Left lung (tissue), 10 donors: Measurements from ENCODE around the gene ROBO1. TPM values are rescaled to one million over a fixed set of nuclear protein-coding genes. Genes with fewer than 3 reads are reported as not detected.
"Not testable (repeated sequence)": the region's sequence is repeated elsewhere in the genome, so short reads cannot be mapped to it uniquely, and the experiment has no call there.

Experiments used
- ATAC-seq: fragments of 200-7000 bp; cut with Tn5 transposase; one replicate; pipeline ENCODE4 v1.9.1; 2020; ENCODE audit warnings: moderate library complexity
- DNase-seq, 4 donors: peaks; one replicate each; pipeline ENCODE4 v3.0.0-alpha.2; 2013 to 2020
- H3K27ac ChIP-seq, 2 donors: fragments of 200-600 bp; sonication (generic) in 1 of 2; one replicate each; pipeline versions ENCODE4 v1.5.0 to v1.8.0; 2020 to 2021
- H3K27me3 ChIP-seq, 2 donors: fragments of 200-600 bp; sonication (generic) in 1 of 2; one replicate each; pipeline versions ENCODE4 v1.5.0 to v1.8.0; 2020 to 2021
- H3K36me3 ChIP-seq, 2 donors: fragments of 200-600 bp; sonication (generic) in 1 of 2; one replicate each; pipeline versions ENCODE4 v1.5.0 to v1.8.0; 2020 to 2021
- H3K4me1 ChIP-seq, 2 donors: fragments of 200-600 bp; one replicate each; pipeline ENCODE4 v1.8.0; 2021
- H3K4me3 ChIP-seq, 2 donors: fragments of 200-600 bp; sonication (generic) in 1 of 2; one replicate each; pipeline versions ENCODE4 v1.5.0 to v1.8.0; 2020 to 2021; ENCODE audit warnings: mild to moderate bottlenecking in 1 of 2
- H3K9me3 ChIP-seq, 2 donors: fragments of 200-600 bp; sonication (generic) in 1 of 2; one replicate each; pipeline versions ENCODE4 v1.5.0 to v1.8.0; 2020 to 2021
- CTCF ChIP-seq, 2 donors: fragments of 200-600 bp; sonication (generic) in 1 of 2; IDR thresholded peaks; one replicate each; pipeline versions ENCODE4 v1.5.0 to v1.8.0; 2021; ENCODE audit warnings: antibody characterized with exemption in 2 of 2
- intact Hi-C, 2 donors: fragments of 100-400 bp; cut with DNase I; formaldehyde crosslinking; loops; one replicate each; pipeline versions ENCODE4 v1.11.2 to v1.14.2; 2022
- polyA plus RNA-seq, 6 donors: library from polyadenylated mRNA; unstranded; fragments of 120-200 nt; gene quantifications; one replicate each; pipeline ENCODE4 v1.2.1, GENCODE V29; 2013; ENCODE audit not compliant: insufficient read length in 6 of 6
- total RNA-seq, 2 donors: library from RNA; stranded (reverse); fragmentation: NEBNext Ultra II Directional; extraction: Animal tissue kit (Norgen Biotek cat#: 25700); gene quantifications; one replicate each; pipeline ENCODE4 v1.2.1, GENCODE V29; 2021
- donor health status: DM: no; HTN: yes; CAD: no.
- donor health status: DM: no; HTN: no; CAD: no.

The ROBO1 gene
- total and polyA plus RNA-seq, 8 donors = 20.3 to 134 (median 102) TPM

- ATAC-seq = peak; percentile 54
- TF ChIP-seq CTCF (IDR thresholded peaks at IDR 0.05) = peak; percentile 18 to 27
- no peaks in the 10 kb centered on the region for H3K4me1 ChIP-seq
- no peak overlapping the region for H3K4me3 ChIP-seq
- intact Hi-C loops = no loop called here
- peak in 1 of 4 donors; percentile 54 for DNase-seq
- H3K27me3 ChIP-seq = no peaks in the 10 kb centered on the region
- H3K36me3 ChIP-seq = no peaks in the 10 kb centered on the region
- no peak overlapping the region for H3K27ac ChIP-seq
- no peaks in the 10 kb centered on the region for H3K9me3 ChIP-seq
These were observed 249.9 kb downstream of the ROBO1 start for GRCh38 chr3:79517766-79518413.

GRCh38 chr3:79516795-79517194 lies 251.0 kb downstream of the ROBO1 start:
- no peak overlapping the region for H3K4me3 ChIP-seq
- H3K36me3 ChIP-seq = no peaks in the 10 kb centered on the region
- TF ChIP-seq CTCF (IDR thresholded peaks at IDR 0.05) = no peak
- H3K4me1 ChIP-seq = no peaks in the 10 kb centered on the region
- H3K27ac ChIP-seq = no peak overlapping the region
- no peaks in the 10 kb centered on the region for H3K9me3 ChIP-seq
- H3K27me3 ChIP-seq = no peaks in the 10 kb centered on the region
- DNase-seq (no peak), ATAC-seq (no peak)
- intact Hi-C loops = no loop called here

- Histone ChIP-seq H3K9me3 (no peaks in the 10 kb centered on the region), H3K27ac (no peak overlapping the region), H3K4me3 (no peak overlapping the region), H3K4me1 (no peaks in the 10 kb centered on the region), H3K27me3 (no peaks in the 10 kb centered on the region), H3K36me3 (no peaks in the 10 kb centered on the region)
- DNase-seq (peak in 1 of 4 donors; percentile 40), ATAC-seq (peak; percentile 19)
- intact Hi-C loops = no loop called here
- no peak for TF ChIP-seq CTCF (IDR thresholded peaks at IDR 0.05)
These were observed 252.7 kb downstream of the ROBO1 start for GRCh38 chr3:79515072-79515471.

GRCh38 chr3:79514069-79514468 lies 253.7 kb downstream of the ROBO1 start:
- Histone ChIP-seq H3K36me3 (no peaks in the 10 kb centered on the region), H3K9me3 (no peaks in the 10 kb centered on the region), H3K27ac (no peak overlapping the region), H3K4me1 (no peaks in the 10 kb centered on the region), H3K4me3 (no peak overlapping the region), H3K27me3 (no peaks in the 10 kb centered on the region)
- no peak for TF ChIP-seq CTCF (IDR thresholded peaks at IDR 0.05)
- DNase-seq (no peak), ATAC-seq (no peak)
- intact Hi-C loops = no loop called here

- no peak for DNase-seq
- H3K4me3 ChIP-seq = no peak overlapping the region
- no peak overlapping the region for H3K27ac ChIP-seq
- no peaks in the 10 kb centered on the region for H3K36me3 ChIP-seq
- no peaks in the 10 kb centered on the region for H3K4me1 ChIP-seq
- ATAC-seq = no peak
- TF ChIP-seq CTCF (IDR thresholded peaks at IDR 0.05) = no peak
- intact Hi-C loops = no loop called here
- no peaks in the 10 kb centered on the region for H3K27me3 ChIP-seq
- H3K9me3 ChIP-seq = peaks cover 0 to 3% of the 10 kb centered on the region in 2 donors
These were observed 261.0 kb downstream of the ROBO1 start for GRCh38 chr3:79506751-79507150.

GRCh38 chr3:79502216-79502681 lies 265.5 kb downstream of the ROBO1 start:
- ATAC-seq = not testable (repeated sequence)

More at GRCh38 chr3:79502216-79502681, 265.5 kb downstream of the ROBO1 start:
- DNase-seq = peak in 1 of 4 donors; percentile 67
- H3K27ac ChIP-seq, H3K36me3 ChIP-seq, H3K4me3 ChIP-seq, H3K27me3 ChIP-seq, intact Hi-C loops, H3K4me1 ChIP-seq, H3K9me3 ChIP-seq: not testable (repeated sequence)
